ENCODE measurements around the gene ABCG4. TPM values are rescaled to one million over a fixed set of nuclear protein-coding genes. Genes with fewer than 3 reads are reported as not detected.
A peak's percentile ranks its signal among the peaks of the same experiment; 100 is the strongest.

ABCG4 gene
- total RNA-seq, 4 donors from 2014 or later: 0.14 TPM; not detected in 3

GRCh38 chr11:119185981-119186634 lies 37.3 kb downstream of the ABCG4 start:
- H3K27ac ChIP-seq: peak overlapping the region; percentile 54 to 83 (median 73)

GRCh38 chr11:119187123-119187892 lies 38.5 kb downstream of the ABCG4 start:
- WGBS, 2 donors (ENCODE audit: low coverage in 1 of 2): 79 to 89% methylated on average over 7 to 21 of the region's 21 CpGs
- Histone ChIP-seq H3K27me3 (no peaks in the 10 kb centered on the region), H3K4me1 (peaks cover 0 to 22% (median 5%) of the 10 kb centered on the region in 4 donors), H3K4me3 (no peak overlapping the region), H3K36me3 (no peaks in the 10 kb centered on the region), H3K9me3 (no peaks in the 10 kb centered on the region), H3K27ac (no peak overlapping the region)
- in situ Hi-C loops (cut with MboI; ENCODE audit: low pct_ligation_motif_present in 1 of 4, low pct_unique_long_range_greater_than_20kb in 1 of 4, low sequenced_read_pairs in 3 of 4) (no loop called here), intact Hi-C loops (cut with DNase I; ENCODE audit: low total_unique reads) (no loop called here)
- no peak for TF ChIP-seq EP300 (IDR thresholded peaks at IDR 0.05; ENCODE audit: low read depth)
- no peak for DNase-seq

More at GRCh38 chr11:119185981-119186634, 37.3 kb downstream of the ABCG4 start:
- Histone ChIP-seq H3K4me3 (peak overlapping the region in 3 of 4 donors; percentile 25 to 56 (median 42)), H3K4me1 (peaks cover 0 to 22% (median 5%) of the 10 kb centered on the region in 4 donors), H3K9me3 (no peaks in the 10 kb centered on the region), H3K27me3 (no peaks in the 10 kb centered on the region), H3K36me3 (no peaks in the 10 kb centered on the region)
- in situ Hi-C loops (cut with MboI; ENCODE audit: low pct_ligation_motif_present in 1 of 4, low pct_unique_long_range_greater_than_20kb in 1 of 4, low sequenced_read_pairs in 3 of 4): no loop called here
- 42% methylated on average over 15 of the region's 15 CpGs; no CpG with 5 or more reads in 1 of the 2 donors for WGBS, 2 donors (ENCODE audit: low coverage in 1 of 2)
- TF ChIP-seq POLR2A (IDR thresholded peaks at IDR 0.05) (no peak), POLR2AphosphoS5 (IDR thresholded peaks at IDR 0.05) (no peak), CTCF (IDR thresholded peaks at IDR 0.05) (no peak), EP300 (IDR thresholded peaks at IDR 0.05; ENCODE audit: low read depth) (no peak)
- intact Hi-C loops (cut with DNase I; ENCODE audit: low total_unique reads): no loop called here
- DNase-seq: no peak

GRCh38 chr11:119188067-119188466 lies 39.2 kb downstream of the ABCG4 start:
- in situ Hi-C loops (cut with MboI; ENCODE audit: low pct_ligation_motif_present in 1 of 4, low pct_unique_long_range_greater_than_20kb in 1 of 4, low sequenced_read_pairs in 3 of 4): no loop called here

GRCh38 chr11:119188887-119189286 lies 40.0 kb downstream of the ABCG4 start:
- H3K4me1 ChIP-seq: peaks cover 0 to 22% (median 5%) of the 10 kb centered on the region in 4 donors
- H3K27me3 ChIP-seq: no peaks in the 10 kb centered on the region
- H3K36me3 ChIP-seq: no peaks in the 10 kb centered on the region
- in situ Hi-C loops (cut with MboI; ENCODE audit: low pct_ligation_motif_present in 1 of 4, low pct_unique_long_range_greater_than_20kb in 1 of 4, low sequenced_read_pairs in 3 of 4): no loop called here
- H3K27ac ChIP-seq: no peak overlapping the region
- TF ChIP-seq POLR2AphosphoS5 (IDR thresholded peaks at IDR 0.05) (no peak), EP300 (IDR thresholded peaks at IDR 0.05; ENCODE audit: low read depth) (no peak), CTCF (IDR thresholded peaks at IDR 0.05) (no peak), POLR2A (IDR thresholded peaks at IDR 0.05) (no peak)
- H3K9me3 ChIP-seq: no peaks in the 10 kb centered on the region
- no peak for DNase-seq
- H3K4me3 ChIP-seq: no peak overlapping the region
- WGBS, 2 donors (ENCODE audit: low coverage in 1 of 2): 88 to 90% methylated on average over 2 to 8 of the region's 8 CpGs
- intact Hi-C loops (cut with DNase I; ENCODE audit: low total_unique reads): no loop called here

More at GRCh38 chr11:119188067-119188466, 39.2 kb downstream of the ABCG4 start:
- intact Hi-C loops (cut with DNase I; ENCODE audit: low total_unique reads): no loop called here
- DNase-seq: no peak
- TF ChIP-seq POLR2AphosphoS5 (IDR thresholded peaks at IDR 0.05) (no peak), EP300 (IDR thresholded peaks at IDR 0.05; ENCODE audit: low read depth) (no peak), CTCF (IDR thresholded peaks at IDR 0.05) (no peak), POLR2A (IDR thresholded peaks at IDR 0.05) (no peak)
- Histone ChIP-seq H3K27me3 (no peaks in the 10 kb centered on the region), H3K4me3 (no peak overlapping the region), H3K27ac (no peak overlapping the region), H3K4me1 (peaks cover 0 to 22% (median 5%) of the 10 kb centered on the region in 4 donors), H3K36me3 (no peaks in the 10 kb centered on the region), H3K9me3 (no peaks in the 10 kb centered on the region)
- 82% methylated on average over 11 of the region's 11 CpGs; no CpG with 5 or more reads in 1 of the 2 donors for WGBS, 2 donors (ENCODE audit: low coverage in 1 of 2)
